HCEC 1CT (cell line): ENCODE measurements around the gene OR4D1.

Source experiments
- DNase-seq: peaks from one replicate; pipeline ENCODE4 v3.0.0-alpha.2; 2017

Gene OR4D1

DNA sequence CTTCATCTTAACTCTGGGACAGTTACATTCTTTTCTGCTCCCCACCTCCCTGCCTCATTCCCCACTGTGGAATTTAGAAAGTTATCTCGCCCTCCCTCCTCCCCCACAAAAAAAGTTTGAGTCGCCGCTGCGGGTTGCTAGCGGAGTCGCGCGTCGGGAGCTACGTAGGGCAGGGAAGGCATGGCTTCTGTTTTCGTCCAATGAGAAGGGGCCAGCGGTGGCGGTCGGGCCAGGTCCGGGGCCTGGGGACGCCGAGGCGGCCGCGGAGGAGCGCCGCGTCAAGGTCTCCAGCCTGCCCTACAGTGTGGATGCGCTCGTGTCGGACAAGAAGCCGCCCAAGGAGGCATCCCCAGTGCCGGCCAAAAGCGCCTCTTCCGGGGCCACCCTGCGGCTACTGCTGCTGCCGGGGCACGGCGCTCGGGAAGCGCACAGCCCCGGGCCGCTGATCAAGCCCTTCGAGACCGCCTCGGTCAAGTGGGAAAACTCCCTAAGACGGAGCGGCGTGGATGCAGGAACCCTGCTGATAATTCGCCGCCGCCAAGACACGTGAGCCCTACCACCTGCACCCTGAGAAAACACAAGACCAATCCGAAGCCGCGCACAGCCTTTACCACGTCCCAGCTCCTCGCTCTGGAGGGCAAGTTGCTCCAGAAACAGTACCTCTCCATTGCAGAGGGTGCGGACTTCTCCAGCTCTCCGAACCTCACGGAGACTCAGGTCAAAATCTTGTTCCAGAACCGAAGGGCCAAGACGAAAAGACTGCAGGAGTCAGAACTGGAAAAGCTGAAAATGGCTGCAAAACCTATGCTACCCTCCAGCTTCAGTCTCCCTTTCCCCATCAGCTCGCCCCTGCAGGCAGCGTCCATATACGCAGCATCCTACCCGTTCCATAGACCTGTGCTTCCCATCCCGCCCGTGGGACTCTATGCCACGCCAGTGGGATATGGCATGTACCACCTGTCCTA, 8.9 kb downstream of the OR4D1 start:
- no peak for DNase-seq

- no peak for DNase-seq
Observed at GRCh38 chr17:58158181-58158580, 10.0 kb downstream of the OR4D1 start.

- DNase-seq = no peak
Observed at GRCh38 chr17:58161566-58161965, 13.4 kb downstream of the OR4D1 start.

GRCh38 chr17:58165981-58166380, 17.8 kb downstream of the OR4D1 start:
- DNase-seq = no peak

- no peak for DNase-seq
Observed at GRCh38 chr17:58166682-58167081, 18.5 kb downstream of the OR4D1 start, which contains the start of gene OR4D2. Gene OR4D2, plus strand, starts transcription at chr17:58166982. Its CDS starts 2,674 bp downstream, at chr17:58169656.

GRCh38 chr17:58170622-58171021, 22.4 kb downstream of the OR4D1 start:
- no peak for DNase-seq

DNA sequence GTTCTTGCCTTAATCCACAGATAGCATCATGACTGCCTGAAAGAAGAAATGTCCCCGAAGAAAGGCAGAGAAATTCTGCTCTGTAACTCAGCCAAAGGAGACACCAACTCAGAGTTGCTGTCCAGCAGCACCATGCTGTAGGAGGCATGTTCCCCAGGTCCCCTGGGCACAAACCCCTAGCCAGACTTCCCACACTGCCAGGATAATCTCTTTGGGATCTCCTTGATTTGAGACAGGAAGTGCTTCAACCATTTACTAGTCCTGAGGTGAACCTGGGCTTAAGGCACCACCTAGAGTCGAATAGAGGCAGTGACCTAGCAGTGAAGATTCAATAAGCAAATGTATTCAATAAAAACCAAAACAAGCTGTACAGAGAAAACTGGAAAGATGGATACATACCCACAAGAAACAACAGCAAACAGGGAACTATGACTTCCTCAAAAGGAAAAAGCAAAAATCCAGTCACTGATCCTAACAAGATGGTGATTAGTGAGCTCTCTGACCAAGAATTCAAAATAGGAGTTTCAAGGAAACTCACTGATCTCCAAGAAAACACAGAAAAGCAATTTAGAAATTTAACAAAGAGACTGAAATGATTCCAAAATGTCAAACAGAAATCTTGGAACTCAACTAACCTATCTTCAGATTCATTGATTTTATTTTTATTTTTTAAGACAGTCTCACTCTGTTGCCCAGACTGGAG, 24.3 kb downstream of the OR4D1 start:
- peak; percentile 48 for DNase-seq

DNA sequence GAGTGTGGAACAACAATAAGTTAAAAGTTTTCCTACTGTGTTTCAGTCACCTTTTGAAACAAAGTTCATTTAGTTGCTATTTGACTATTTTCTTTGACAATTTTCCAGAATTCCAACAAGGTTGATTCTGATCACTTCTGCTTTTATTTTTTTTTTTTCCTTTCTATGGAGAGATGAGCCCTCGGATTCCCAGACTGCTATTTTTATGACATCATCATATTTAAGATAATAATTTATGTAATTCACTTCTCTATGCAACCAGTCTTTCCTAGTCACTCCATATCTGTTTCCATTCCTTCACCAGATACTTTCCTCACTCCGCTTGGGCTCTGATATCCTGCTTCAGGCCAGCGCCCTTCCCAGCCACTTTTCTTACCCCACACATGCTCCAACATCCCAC, 26.7 kb downstream of the OR4D1 start:
- DNase-seq = no peak

DNA sequence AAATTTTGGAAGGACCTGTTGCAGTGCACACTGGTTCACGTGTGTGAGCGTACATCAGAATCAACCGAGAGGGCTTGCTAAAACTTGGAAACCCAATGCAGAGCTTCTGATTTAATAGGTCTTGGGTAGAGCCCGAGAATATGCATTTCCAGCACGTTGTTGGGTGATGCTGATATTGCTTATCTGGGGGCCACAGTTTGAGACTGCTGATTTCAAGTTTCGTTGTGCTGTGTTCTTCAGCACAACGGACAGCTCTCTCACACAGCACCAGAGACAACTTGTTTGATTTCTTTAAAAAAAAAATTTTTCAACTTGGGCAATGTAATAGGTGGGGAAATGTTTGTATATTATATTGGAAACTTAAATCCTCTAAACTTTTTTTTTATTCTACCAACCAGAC, 28.0 kb downstream of the OR4D1 start:
- DNase-seq = no peak

DNA sequence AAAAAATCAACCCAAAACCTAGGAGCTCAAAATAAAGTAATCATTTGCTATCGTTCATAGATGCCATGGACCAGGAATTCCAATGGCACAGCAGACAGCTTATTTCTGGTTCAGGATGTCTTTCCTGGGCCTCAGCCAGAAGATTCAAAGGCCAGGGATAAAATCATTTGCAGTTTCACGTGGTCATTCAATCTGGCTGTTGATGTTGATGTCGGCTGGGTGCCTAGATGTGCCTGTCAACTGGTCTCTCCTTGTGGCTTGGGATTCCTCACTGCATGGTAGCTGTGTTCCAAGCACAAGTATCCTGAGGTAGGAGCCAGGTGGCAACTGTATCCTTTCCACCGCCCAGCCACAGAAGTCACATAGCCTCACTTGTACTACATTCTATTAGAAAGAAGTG, 33.6 kb downstream of the OR4D1 start:
- no peak for DNase-seq

- no peak for DNase-seq
Observed at GRCh38 chr17:58183514-58183913, 35.3 kb downstream of the OR4D1 start.

GRCh38 chr17:58184308-58184985, 36.3 kb downstream of the OR4D1 start:
- peak; percentile 58 for DNase-seq

DNA sequence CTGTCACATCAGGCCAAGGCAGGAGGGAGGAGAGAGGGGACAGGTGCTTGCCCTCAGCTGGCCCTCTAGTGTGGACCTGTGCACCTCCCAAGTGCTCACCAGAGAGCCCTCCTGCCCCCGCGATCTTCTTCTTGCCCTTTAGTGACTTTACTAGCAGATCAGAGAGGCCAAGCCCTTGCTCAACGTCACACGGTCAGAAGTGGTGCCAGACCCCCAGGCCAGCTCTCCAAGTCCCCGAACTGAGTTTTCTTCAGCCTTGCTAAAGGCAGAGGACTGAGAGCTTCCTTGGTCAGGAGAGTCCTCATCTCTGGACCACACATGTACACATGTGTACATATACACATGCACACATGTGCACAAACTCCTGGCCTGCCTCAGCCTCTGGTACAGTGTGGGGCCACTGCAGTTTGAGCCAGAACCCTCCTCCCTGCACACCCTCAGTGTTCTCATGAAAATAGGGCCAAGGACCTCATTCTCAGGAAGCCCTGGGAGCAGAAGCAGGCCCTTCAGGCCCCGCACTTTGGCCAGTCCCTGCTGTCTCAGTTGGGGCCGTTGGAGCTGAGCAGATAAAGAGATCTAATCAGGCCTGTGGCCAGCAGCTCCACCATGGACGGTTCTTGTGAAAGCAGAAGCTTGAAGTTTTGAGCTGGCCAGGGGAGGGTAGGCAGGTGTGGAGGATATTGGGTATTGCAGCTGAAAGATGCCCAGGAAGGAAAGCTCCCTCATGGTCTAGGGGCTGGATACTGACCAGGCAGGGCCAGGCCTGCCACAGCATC, 37.0 kb downstream of the OR4D1 start:
- DNase-seq = no peak

GRCh38 chr17:58186591-58186990, 38.4 kb downstream of the OR4D1 start:
- no peak for DNase-seq

GRCh38 chr17:58187063-58187462, 38.9 kb downstream of the OR4D1 start:
- no peak for DNase-seq

DNA sequence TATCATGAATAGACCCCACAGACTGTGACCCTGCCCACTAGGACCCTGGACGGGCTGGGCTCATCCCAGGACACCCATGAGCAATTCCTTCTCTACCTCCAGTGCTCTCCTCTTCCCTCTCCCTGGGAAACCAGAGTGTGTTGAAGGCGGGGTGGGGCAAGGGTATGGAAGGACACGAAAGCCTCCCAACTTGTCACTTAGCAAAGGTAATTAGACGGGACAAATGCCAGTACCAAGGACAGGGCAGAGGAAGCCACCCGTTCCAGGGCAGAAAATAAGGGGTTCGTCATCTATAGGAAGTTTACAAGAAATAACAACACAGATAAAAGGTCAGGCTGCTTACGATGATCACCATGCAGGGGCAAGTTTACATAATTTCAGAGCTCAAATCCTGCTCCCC, 39.5 kb downstream of the OR4D1 start:
- DNase-seq = no peak

DNA sequence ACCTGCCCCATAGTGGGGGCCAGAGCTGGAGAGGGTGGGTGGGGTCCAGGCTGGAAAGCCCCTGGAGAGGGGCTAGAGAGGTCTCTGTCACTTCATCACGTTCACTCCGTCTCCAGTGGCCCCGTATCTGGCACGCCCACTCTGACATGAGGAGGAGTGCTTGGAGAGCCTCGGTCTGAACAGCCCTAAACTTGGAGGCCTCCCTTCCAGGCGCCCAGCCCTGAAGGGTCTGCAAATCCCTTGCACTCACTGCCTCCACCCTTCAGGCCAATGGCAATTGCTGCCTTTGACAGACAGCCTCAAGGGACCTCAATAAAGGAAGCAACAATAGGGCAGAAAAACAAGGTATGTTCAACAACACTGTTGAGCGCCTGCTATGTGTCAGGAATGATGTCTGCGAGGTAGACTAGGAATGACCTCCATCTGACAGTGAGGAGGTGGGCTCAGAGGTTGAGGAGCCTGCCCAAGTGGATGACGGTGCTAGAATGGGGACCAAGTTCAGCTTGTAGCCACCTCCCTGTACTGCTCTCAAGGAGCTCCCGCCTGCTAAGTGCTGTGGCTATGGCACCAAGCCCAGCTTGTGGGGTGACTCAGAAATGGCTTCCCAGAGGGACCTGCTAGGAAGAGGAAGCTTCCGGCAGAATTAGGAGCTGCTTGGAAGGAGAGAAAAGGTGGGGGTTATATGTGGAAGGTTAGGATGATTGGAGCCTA, 41.4 kb downstream of the OR4D1 start:
- peak; percentile 75 for DNase-seq

GRCh38 chr17:58191241-58191896, 43.2 kb downstream of the OR4D1 start:
- no peak for DNase-seq

DNA sequence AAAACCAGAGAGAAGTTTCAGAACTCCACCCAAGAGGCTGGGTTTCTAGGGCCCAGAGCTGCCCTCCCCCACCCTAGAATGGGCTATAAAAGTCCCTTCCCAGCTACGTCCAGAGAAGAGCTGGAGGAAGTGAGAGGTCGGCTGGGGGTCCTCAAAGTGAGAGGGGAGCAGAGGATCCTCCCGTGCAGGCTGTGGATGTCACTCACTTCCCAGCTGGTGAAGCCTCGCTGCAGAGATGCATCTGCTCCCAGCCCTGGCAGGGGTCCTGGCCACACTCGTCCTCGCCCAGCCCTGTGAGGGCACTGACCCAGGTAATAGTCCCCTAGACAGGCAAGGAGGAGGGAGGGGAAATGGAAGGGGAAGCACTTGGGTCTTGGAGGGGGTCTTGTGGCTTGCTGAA, 44.4 kb downstream of the OR4D1 start, which contains the start of gene EPX:
EPX (plus strand) TSS at position 115 of the 400 bp plus-strand sequence; CDS start at position 236, 121 bp downstream.
- no peak for DNase-seq

DNA sequence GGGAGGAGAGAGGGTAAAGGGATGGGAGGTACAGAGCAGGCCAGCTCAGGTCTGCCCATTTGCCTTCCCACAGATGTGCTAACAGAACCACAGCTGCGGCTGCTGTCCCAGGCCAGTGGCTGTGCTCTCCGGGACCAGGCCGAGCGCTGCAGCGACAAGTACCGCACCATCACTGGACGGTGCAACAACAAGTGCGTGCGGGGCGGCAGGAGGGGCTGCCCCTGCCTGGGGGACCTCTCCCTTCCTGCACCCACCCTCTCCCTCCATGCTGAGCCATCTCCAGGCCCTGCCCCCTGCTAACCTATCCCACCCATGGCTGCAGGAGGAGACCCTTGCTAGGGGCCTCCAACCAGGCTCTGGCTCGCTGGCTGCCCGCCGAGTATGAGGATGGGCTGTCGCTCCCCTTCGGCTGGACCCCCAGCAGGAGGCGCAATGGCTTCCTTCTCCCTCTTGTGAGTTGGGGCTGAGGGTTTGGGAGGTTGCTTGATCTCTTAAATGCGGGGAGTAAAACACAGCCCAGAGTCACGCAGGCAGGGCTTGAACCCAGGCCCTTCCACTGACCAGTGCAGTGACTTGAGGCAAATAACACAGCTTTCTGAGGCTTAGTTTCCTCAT, 45.6 kb downstream of the OR4D1 start:
- no peak for DNase-seq
